Panc1 (cell line): ENCODE measurements around the gene AMN1.

Source experiments
- POLR2AphosphoS5 ChIP-seq: IDR thresholded peaks from 2 replicates; pipeline ENCODE4 v1.6.1; 2012; ENCODE audit warnings: mild to moderate bottlenecking, low read depth, low read length, moderate library complexity
- SIN3A ChIP-seq: IDR thresholded peaks from 2 replicates; pipeline ENCODE4 v1.6.1; 2012; ENCODE audit warnings: low read depth, mild to moderate bottlenecking, low read length, moderate library complexity, borderline replicate concordance; ENCODE audit not compliant: insufficient read depth
- TCF7L2 ChIP-seq: IDR thresholded peaks from 2 replicates; pipeline ENCODE4 v1.6.1; 2011; ENCODE audit warnings: mild to moderate bottlenecking, low read depth, low read length, inconsistent platforms
- TF ChIP-seq, protein P1 (sequence below): fragments of 450-650 bp; IDR thresholded peaks from 2 replicates; pipeline ENCODE4 v1.5.1; 2017; ENCODE audit warnings: mild to moderate bottlenecking
- TF ChIP-seq, protein P2 (sequence below), 2 experiments: IDR thresholded peaks; 2 replicates each; pipeline ENCODE4 v1.6.1; 2011 to 2012; ENCODE audit warnings: low read depth in 2 of 2, control low read depth in 1 of 2, low read length in 1 of 2, mild to moderate bottlenecking in 1 of 2, moderate library complexity in 1 of 2; ENCODE audit not compliant: insufficient read depth in 1 of 2

DNA sequence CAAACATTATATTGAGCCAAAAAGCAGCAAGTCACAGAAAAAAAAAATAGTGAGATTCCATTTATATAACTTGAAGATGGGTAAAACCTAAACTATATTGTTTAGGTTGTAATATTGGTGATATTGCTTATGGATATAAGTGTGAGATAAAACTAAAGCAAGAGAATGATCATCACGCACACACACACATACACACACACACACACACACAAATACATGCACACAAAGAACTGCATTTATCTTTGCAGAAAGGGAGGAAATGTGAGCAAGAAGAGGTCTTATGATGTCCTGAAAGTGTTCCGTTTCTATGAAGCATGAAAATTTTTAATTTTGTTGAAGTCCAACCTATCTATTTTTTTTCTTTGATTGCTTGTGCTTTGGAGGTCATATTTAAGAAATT is 16.4 kb upstream of the AMN1 start:
- TF ChIP-seq, protein P1, sequence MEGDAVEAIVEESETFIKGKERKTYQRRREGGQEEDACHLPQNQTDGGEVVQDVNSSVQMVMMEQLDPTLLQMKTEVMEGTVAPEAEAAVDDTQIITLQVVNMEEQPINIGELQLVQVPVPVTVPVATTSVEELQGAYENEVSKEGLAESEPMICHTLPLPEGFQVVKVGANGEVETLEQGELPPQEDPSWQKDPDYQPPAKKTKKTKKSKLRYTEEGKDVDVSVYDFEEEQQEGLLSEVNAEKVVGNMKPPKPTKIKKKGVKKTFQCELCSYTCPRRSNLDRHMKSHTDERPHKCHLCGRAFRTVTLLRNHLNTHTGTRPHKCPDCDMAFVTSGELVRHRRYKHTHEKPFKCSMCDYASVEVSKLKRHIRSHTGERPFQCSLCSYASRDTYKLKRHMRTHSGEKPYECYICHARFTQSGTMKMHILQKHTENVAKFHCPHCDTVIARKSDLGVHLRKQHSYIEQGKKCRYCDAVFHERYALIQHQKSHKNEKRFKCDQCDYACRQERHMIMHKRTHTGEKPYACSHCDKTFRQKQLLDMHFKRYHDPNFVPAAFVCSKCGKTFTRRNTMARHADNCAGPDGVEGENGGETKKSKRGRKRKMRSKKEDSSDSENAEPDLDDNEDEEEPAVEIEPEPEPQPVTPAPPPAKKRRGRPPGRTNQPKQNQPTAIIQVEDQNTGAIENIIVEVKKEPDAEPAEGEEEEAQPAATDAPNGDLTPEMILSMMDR: no peak
- TF ChIP-seq, protein P2, sequence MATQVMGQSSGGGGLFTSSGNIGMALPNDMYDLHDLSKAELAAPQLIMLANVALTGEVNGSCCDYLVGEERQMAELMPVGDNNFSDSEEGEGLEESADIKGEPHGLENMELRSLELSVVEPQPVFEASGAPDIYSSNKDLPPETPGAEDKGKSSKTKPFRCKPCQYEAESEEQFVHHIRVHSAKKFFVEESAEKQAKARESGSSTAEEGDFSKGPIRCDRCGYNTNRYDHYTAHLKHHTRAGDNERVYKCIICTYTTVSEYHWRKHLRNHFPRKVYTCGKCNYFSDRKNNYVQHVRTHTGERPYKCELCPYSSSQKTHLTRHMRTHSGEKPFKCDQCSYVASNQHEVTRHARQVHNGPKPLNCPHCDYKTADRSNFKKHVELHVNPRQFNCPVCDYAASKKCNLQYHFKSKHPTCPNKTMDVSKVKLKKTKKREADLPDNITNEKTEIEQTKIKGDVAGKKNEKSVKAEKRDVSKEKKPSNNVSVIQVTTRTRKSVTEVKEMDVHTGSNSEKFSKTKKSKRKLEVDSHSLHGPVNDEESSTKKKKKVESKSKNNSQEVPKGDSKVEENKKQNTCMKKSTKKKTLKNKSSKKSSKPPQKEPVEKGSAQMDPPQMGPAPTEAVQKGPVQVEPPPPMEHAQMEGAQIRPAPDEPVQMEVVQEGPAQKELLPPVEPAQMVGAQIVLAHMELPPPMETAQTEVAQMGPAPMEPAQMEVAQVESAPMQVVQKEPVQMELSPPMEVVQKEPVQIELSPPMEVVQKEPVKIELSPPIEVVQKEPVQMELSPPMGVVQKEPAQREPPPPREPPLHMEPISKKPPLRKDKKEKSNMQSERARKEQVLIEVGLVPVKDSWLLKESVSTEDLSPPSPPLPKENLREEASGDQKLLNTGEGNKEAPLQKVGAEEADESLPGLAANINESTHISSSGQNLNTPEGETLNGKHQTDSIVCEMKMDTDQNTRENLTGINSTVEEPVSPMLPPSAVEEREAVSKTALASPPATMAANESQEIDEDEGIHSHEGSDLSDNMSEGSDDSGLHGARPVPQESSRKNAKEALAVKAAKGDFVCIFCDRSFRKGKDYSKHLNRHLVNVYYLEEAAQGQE (IDR thresholded peaks at IDR 0.05; ENCODE audit: insufficient read depth in 1 of 2, low read depth in 2 of 2, low read length in 1 of 2): no peak
- TF ChIP-seq POLR2AphosphoS5 (no peak), SIN3A (no peak), TCF7L2 (no peak)
